A549 (cell line): ENCODE results near the gene EXOC4.

Source experiments
- EP300 ChIP-seq, 2 experiments: fragments of >200 bp; sonication (Bioruptor Twin); formaldehyde crosslinking; IDR thresholded peaks; 2 replicates in 1 of 2; 3 replicates in 1 of 2; pipeline ENCODE4 v1.6.1; 2016 to 2017
- MYC ChIP-seq: IDR thresholded peaks from 2 replicates; pipeline ENCODE4 v1.6.1; 2012; ENCODE audit warnings: mild to moderate bottlenecking, inconsistent platforms, low read length, improper control_type of control experiment, borderline replicate concordance
- TP53 ChIP-seq: fragments of 250-450 bp; sonication (Bioruptor Pico); IDR thresholded peaks from 2 replicates; pipeline ENCODE4 v1.5.0; 2021; ENCODE audit warnings: mild to moderate bottlenecking, moderate library complexity
- TF ChIP-seq, protein P1 (sequence below): fragments of >200 bp; sonication (Bioruptor Twin); formaldehyde crosslinking; IDR thresholded peaks from 3 replicates; pipeline ENCODE4 v1.5.1; 2016

DNA sequence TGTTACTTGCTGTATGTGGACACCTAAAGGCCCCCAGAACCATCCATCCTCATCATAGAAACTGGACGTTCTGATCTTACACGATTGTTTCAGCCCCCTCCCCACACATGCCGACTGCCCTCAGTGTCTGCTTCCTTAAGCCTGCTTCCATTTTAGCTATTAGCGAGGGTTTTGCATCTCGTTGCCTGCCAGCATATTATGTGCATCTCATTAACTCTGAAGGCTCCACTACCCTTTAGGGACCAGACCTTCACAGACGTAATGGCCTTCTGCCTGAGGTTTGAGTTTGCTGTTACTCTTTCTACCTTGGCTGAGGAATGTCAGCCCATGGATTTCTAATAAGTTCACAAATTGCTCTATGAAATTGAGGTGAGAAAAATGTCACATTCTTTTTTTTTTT lies 820.4 kb downstream of the EXOC4 start:
- TF ChIP-seq MYC (no peak), TP53 (CRISPR knock-in tag) (no peak), EP300 (IDR thresholded peaks at IDR 0.05) (no peak)
- TF ChIP-seq, protein P1, sequence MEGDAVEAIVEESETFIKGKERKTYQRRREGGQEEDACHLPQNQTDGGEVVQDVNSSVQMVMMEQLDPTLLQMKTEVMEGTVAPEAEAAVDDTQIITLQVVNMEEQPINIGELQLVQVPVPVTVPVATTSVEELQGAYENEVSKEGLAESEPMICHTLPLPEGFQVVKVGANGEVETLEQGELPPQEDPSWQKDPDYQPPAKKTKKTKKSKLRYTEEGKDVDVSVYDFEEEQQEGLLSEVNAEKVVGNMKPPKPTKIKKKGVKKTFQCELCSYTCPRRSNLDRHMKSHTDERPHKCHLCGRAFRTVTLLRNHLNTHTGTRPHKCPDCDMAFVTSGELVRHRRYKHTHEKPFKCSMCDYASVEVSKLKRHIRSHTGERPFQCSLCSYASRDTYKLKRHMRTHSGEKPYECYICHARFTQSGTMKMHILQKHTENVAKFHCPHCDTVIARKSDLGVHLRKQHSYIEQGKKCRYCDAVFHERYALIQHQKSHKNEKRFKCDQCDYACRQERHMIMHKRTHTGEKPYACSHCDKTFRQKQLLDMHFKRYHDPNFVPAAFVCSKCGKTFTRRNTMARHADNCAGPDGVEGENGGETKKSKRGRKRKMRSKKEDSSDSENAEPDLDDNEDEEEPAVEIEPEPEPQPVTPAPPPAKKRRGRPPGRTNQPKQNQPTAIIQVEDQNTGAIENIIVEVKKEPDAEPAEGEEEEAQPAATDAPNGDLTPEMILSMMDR = no peak
